Activated B cell treated with CpG ODN at 0.5 μM for 24 hours (primary cell): ENCODE results near the gene CENPX. TPM values are rescaled to one million over a fixed set of nuclear protein-coding genes. Genes with fewer than 3 reads are reported as not detected.
"Not testable (repeated sequence)": the region's sequence is repeated elsewhere in the genome, so short reads cannot be mapped to it uniquely, and the experiment has no call there.

ENCODE experiments used
- ATAC-seq: fragments of 200-7000 bp; cut with Tn5 transposase; one replicate; pipeline ENCODE4 v1.10.0; 2021; ENCODE audit warnings: low read depth, mild to moderate bottlenecking, moderate library complexity
- CTCF ChIA-PET: fragments of 350-600 bp; sonication (Branson Sonifier 250); formaldehyde crosslinking; loops from one replicate; lab custom pipeline; 2021; ENCODE audit warnings: antibody characterized with exemption; lab: Charles Lee
- POLR2A ChIA-PET: fragments of 350-600 bp; sonication (Branson Sonifier 250); formaldehyde crosslinking; loops from one replicate; lab custom pipeline; 2021; ENCODE audit warnings: antibody characterized with exemption; lab: Charles Lee
- DNase-seq: peaks from one replicate; pipeline ENCODE4 v3.0.0; 2022
- H3K27ac Mint-ChIP-seq: one replicate; pipeline ENCODE4 v1.8.0; 2020; ENCODE audit warnings: mixed read lengths
- H3K27me3 Mint-ChIP-seq: one replicate; pipeline ENCODE4 v1.8.0; 2021; ENCODE audit warnings: mixed read lengths
- H3K36me3 Mint-ChIP-seq: one replicate; pipeline ENCODE4 v1.8.0; 2021; ENCODE audit warnings: low read depth, mixed read lengths
- H3K4me1 Mint-ChIP-seq: one replicate; pipeline ENCODE4 v1.8.0; 2021; ENCODE audit warnings: mixed read lengths
- H3K4me3 Mint-ChIP-seq: one replicate; pipeline ENCODE4 v1.8.0; 2020; ENCODE audit warnings: mild to moderate bottlenecking, mixed read lengths
- H3K9me3 Mint-ChIP-seq: one replicate; pipeline ENCODE4 v1.8.0; 2020; ENCODE audit warnings: mixed read lengths
- CTCF ChIP-seq: fragments of 200-600 bp; IDR thresholded peaks from one replicate; pipeline ENCODE4 v1.8.0; 2022; ENCODE audit warnings: antibody characterized with exemption, mild to moderate bottlenecking
- intact Hi-C: fragments of 100-400 bp; cut with micrococcal nuclease; formaldehyde crosslinking; loops from one replicate; pipeline ENCODE4 v1.15.1; 2024
- total RNA-seq: library from RNA; stranded (reverse); gene quantifications from 2 replicates; pipeline ENCODE4 v1.2.3, GENCODE V29; 2022

CENPX gene
- total RNA-seq, 1 donor from 2014 or later = 41.7 TPM

GRCh38 chr17:81987161-81987770 is 35.4 kb downstream of the CENPX start:
- no peak overlapping the region for H3K4me3 Mint-ChIP-seq
- no peaks in the 10 kb centered on the region for H3K9me3 Mint-ChIP-seq
- intact Hi-C loops = no loop called here
- ChIA-PET POLR2A (no interaction called here), CTCF (no interaction called here)
- H3K4me1 Mint-ChIP-seq = peaks cover 13% of the 10 kb centered on the region
- no peak overlapping the region for H3K27ac Mint-ChIP-seq
- no peak for DNase-seq
- ATAC-seq = no peak
- H3K36me3 Mint-ChIP-seq = peaks cover 46% of the 10 kb centered on the region
- no peaks in the 10 kb centered on the region for H3K27me3 Mint-ChIP-seq
- no peak for TF ChIP-seq CTCF

GRCh38 chr17:81986606-81987005 is 36.1 kb downstream of the CENPX start:
- ChIA-PET CTCF (no interaction called here), POLR2A (no interaction called here)
- Mint-ChIP-seq H3K9me3 (no peaks in the 10 kb centered on the region), H3K27ac (no peak overlapping the region), H3K4me1 (peaks cover 13% of the 10 kb centered on the region), H3K36me3 (peaks cover 46% of the 10 kb centered on the region), H3K4me3 (no peak overlapping the region), H3K27me3 (no peaks in the 10 kb centered on the region)
- DNase-seq (no peak), ATAC-seq (no peak)
- intact Hi-C loops = no loop called here
- TF ChIP-seq CTCF = no peak

GRCh38 chr17:81984773-81985410 is 37.8 kb downstream of the CENPX start:
- no peak overlapping the region for H3K4me3 Mint-ChIP-seq
- DNase-seq (no peak), ATAC-seq (no peak)
- H3K36me3 Mint-ChIP-seq = peaks cover 49% of the 10 kb centered on the region
- ChIA-PET POLR2A (no interaction called here), CTCF (interaction anchor here (0.9 kb wide), 1 partner anchor 25 kb away, joined by 4 read pairs; no protein-coding TSS in a partner anchor)
- TF ChIP-seq CTCF = no peak
- H3K27me3 Mint-ChIP-seq = no peaks in the 10 kb centered on the region
- intact Hi-C loops = no loop called here
- no peaks in the 10 kb centered on the region for H3K9me3 Mint-ChIP-seq
- H3K27ac Mint-ChIP-seq = no peak overlapping the region
- peaks cover 20% of the 10 kb centered on the region for H3K4me1 Mint-ChIP-seq

- ATAC-seq (no peak), DNase-seq (no peak)
- no peaks in the 10 kb centered on the region for H3K27me3 Mint-ChIP-seq
- intact Hi-C loops = no loop called here
- peaks cover 50% of the 10 kb centered on the region for H3K36me3 Mint-ChIP-seq
- no peak overlapping the region for H3K4me3 Mint-ChIP-seq
- CTCF ChIA-PET = no interaction called here
- H3K27ac Mint-ChIP-seq = no peak overlapping the region
- POLR2A ChIA-PET = no interaction called here
- no peaks in the 10 kb centered on the region for H3K9me3 Mint-ChIP-seq
- no peak for TF ChIP-seq CTCF
- peaks cover 23% of the 10 kb centered on the region for H3K4me1 Mint-ChIP-seq
Measured at GRCh38 chr17:81983639-81984373, 38.9 kb downstream of the CENPX start.

GRCh38 chr17:81983011-81983638 is 39.6 kb downstream of the CENPX start:
- intact Hi-C loops = no loop called here
- H3K36me3 Mint-ChIP-seq = peaks cover 47% of the 10 kb centered on the region
- H3K9me3 Mint-ChIP-seq = no peaks in the 10 kb centered on the region
- H3K27me3 Mint-ChIP-seq = no peaks in the 10 kb centered on the region
- peaks cover 27% of the 10 kb centered on the region for H3K4me1 Mint-ChIP-seq
- TF ChIP-seq CTCF = no peak
- ChIA-PET POLR2A (no interaction called here), CTCF (no interaction called here)
- no peak for ATAC-seq
- no peak overlapping the region for H3K27ac Mint-ChIP-seq
- H3K4me3 Mint-ChIP-seq = no peak overlapping the region
- no peak for DNase-seq

GRCh38 chr17:81981511-81981910 is 41.2 kb downstream of the CENPX start:
- CTCF ChIA-PET, H3K27me3 Mint-ChIP-seq, H3K27ac Mint-ChIP-seq, intact Hi-C loops, H3K9me3 Mint-ChIP-seq, H3K4me3 Mint-ChIP-seq, ATAC-seq, DNase-seq: not testable (repeated sequence)
- Mint-ChIP-seq H3K36me3 (peaks cover 41% of the 10 kb centered on the region), H3K4me1 (peaks cover 34% of the 10 kb centered on the region)
- POLR2A ChIA-PET = interaction anchor here (0.9 kb wide), 1 partner anchor 41 kb away, joined by 3 read pairs; the partner anchor contains the start of genes CENPX and LRRC45
